Peyer's patch (tissue), 4 donors: ENCODE data around the gene MB21D2.

ENCODE experiments used
- POLR2A ChIP-seq, 2 donors: fragments of 450-650 bp; IDR thresholded peaks; one replicate each; pipeline ENCODE4 v1.5.1; 2017; ENCODE audit warnings: antibody characterized with exemption in 2 of 2, mild to moderate bottlenecking in 2 of 2, moderate library complexity in 2 of 2
- TF ChIP-seq, protein P1 (sequence below), 6 experiments: fragments of 450-650 bp in 4 of 6; fragments of 200-600 bp in 2 of 6; sonication (generic) in 1 of 6; IDR thresholded peaks; one replicate each; pipeline ENCODE4 v1.5.1; 2017 to 2019; ENCODE audit warnings: antibody characterized with exemption in 6 of 6, mild to moderate bottlenecking in 3 of 6, moderate library complexity in 1 of 6

DNA sequence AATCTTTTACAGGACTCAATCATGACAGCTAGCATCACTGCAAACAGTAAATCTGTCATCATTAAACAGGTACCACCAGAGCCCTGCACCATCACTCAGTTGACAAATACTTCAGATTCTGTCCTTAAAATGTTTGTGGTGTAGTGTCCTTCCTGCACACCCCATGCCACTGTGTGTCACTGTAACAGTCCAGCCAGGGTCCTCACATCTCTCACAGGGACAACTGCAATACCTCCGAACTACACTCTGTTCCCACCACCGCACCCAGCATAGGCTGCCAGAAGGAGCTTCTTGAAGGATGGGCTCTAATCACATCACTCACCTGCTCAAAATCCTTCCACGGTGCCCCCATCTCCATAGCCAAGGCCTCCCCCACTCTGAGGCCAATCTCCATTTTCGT is 100.2 kb downstream of the MB21D2 start:
- TF ChIP-seq POLR2A (IDR thresholded peaks at IDR 0.05), result no peak
- TF ChIP-seq, protein P1, sequence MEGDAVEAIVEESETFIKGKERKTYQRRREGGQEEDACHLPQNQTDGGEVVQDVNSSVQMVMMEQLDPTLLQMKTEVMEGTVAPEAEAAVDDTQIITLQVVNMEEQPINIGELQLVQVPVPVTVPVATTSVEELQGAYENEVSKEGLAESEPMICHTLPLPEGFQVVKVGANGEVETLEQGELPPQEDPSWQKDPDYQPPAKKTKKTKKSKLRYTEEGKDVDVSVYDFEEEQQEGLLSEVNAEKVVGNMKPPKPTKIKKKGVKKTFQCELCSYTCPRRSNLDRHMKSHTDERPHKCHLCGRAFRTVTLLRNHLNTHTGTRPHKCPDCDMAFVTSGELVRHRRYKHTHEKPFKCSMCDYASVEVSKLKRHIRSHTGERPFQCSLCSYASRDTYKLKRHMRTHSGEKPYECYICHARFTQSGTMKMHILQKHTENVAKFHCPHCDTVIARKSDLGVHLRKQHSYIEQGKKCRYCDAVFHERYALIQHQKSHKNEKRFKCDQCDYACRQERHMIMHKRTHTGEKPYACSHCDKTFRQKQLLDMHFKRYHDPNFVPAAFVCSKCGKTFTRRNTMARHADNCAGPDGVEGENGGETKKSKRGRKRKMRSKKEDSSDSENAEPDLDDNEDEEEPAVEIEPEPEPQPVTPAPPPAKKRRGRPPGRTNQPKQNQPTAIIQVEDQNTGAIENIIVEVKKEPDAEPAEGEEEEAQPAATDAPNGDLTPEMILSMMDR (IDR thresholded peaks at IDR 0.05), result no peak
